Skeletal muscle tissue (tissue), 4 donors: ENCODE data around the gene BCL11B. TPM values are rescaled to one million over a fixed set of nuclear protein-coding genes. Genes with fewer than 3 reads are reported as not detected.

ENCODE experiments used
- H3K27ac ChIP-seq: one replicate; pipeline ENCODE4 v1.7.0; 2013; ENCODE audit warnings: mild to moderate bottlenecking, low read depth, low read length, inconsistent platforms
- H3K27me3 ChIP-seq, 3 donors: one replicate each; pipeline ENCODE4 v1.7.0; 2013; ENCODE audit warnings: low read length in 3 of 3; ENCODE audit not compliant: control insufficient read depth in 3 of 3, insufficient read depth in 3 of 3
- H3K36me3 ChIP-seq, 3 donors: one replicate each; pipeline ENCODE4 v1.7.0; 2013; ENCODE audit warnings: low read length in 3 of 3; ENCODE audit not compliant: control insufficient read depth in 3 of 3, insufficient read depth in 3 of 3
- H3K4me1 ChIP-seq, 3 donors: one replicate each; pipeline ENCODE4 v1.7.0; 2013; ENCODE audit warnings: low read length in 3 of 3, mild to moderate bottlenecking in 3 of 3; ENCODE audit not compliant: control insufficient read depth in 3 of 3, insufficient read depth in 3 of 3
- H3K4me3 ChIP-seq, 3 donors: one replicate each; pipeline ENCODE4 v1.7.0; 2013; ENCODE audit warnings: low read length in 3 of 3
- H3K9ac ChIP-seq, 3 donors: one replicate each; pipeline ENCODE4 v1.7.0; 2013; ENCODE audit warnings: low read length in 3 of 3, mild to moderate bottlenecking in 3 of 3, moderate library complexity in 2 of 3, low read depth in 1 of 3
- H3K9me3 ChIP-seq, 3 donors: one replicate each; pipeline ENCODE4 v1.7.0; 2013; ENCODE audit warnings: low read length in 3 of 3; ENCODE audit not compliant: control insufficient read depth in 3 of 3
- total RNA-seq: library from RNA; depleted of rRNA; stranded (reverse); fragments of >200 nt; gene quantifications from one replicate; pipeline ENCODE4 v1.2.3, GENCODE V29; 2014
- donor health status: Osteomylitis.

The BCL11B gene
- total RNA-seq, 1 donor from 2014 or later = 1.0 TPM

GRCh38 chr14:99213101-99213500 lies 58.9 kb downstream of the BCL11B start:
- Histone ChIP-seq H3K27me3 (peaks cover 8 to 23% (median 18%) of the 10 kb centered on the region in 3 donors), H3K4me1 (peaks cover 4 to 6% (median 5%) of the 10 kb centered on the region in 3 donors), H3K9ac (no peak overlapping the region)

GRCh38 chr14:99212646-99213045 lies 59.4 kb downstream of the BCL11B start:
- no peaks in the 10 kb centered on the region for H3K9me3 ChIP-seq
- H3K9ac ChIP-seq = no peak overlapping the region
- H3K4me3 ChIP-seq = no peak overlapping the region
- peaks cover 8 to 22% (median 18%) of the 10 kb centered on the region in 3 donors for H3K27me3 ChIP-seq
- peaks cover 4 to 6% (median 5%) of the 10 kb centered on the region in 3 donors for H3K4me1 ChIP-seq
- no peak overlapping the region for H3K27ac ChIP-seq
- H3K36me3 ChIP-seq = no peaks in the 10 kb centered on the region

More at GRCh38 chr14:99213101-99213500, 58.9 kb downstream of the BCL11B start:
- Histone ChIP-seq H3K27ac (no peak overlapping the region), H3K9me3 (no peaks in the 10 kb centered on the region), H3K36me3 (no peaks in the 10 kb centered on the region), H3K4me3 (no peak overlapping the region)

DNA sequence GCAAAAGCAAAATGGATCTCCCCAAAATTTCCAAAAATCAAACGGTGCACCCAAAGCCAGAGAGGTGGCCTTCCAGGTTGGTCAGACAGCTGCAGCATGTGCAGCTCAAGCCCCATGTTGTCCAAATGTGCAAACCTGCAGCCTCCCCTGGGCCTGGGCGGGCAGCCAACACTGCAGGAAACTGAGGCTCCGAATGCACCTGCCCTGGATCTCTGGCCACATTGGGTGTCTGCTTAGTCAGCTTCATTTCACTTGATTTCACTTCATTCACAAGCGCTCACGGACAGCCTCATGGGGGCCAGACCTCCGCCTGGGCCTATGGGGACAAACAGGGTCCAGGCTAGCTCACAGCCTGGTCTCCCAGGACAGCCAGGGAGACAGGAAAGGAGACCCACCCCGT lies 59.8 kb downstream of the BCL11B start:
- Histone ChIP-seq H3K4me3 (no peak overlapping the region), H3K9me3 (no peaks in the 10 kb centered on the region), H3K4me1 (peaks cover 4 to 6% (median 5%) of the 10 kb centered on the region in 3 donors), H3K27me3 (peaks cover 8 to 19% (median 18%) of the 10 kb centered on the region in 3 donors), H3K9ac (no peak overlapping the region), H3K27ac (no peak overlapping the region), H3K36me3 (no peaks in the 10 kb centered on the region)

GRCh38 chr14:99211410-99211809 lies 60.6 kb downstream of the BCL11B start:
- Histone ChIP-seq H3K36me3 (no peaks in the 10 kb centered on the region), H3K27me3 (peaks cover 8 to 19% (median 18%) of the 10 kb centered on the region in 3 donors), H3K4me1 (peaks cover 4 to 6% (median 5%) of the 10 kb centered on the region in 3 donors), H3K9ac (no peak overlapping the region), H3K4me3 (no peak overlapping the region), H3K9me3 (no peaks in the 10 kb centered on the region), H3K27ac (no peak overlapping the region)

- H3K27me3 ChIP-seq = peaks cover 8 to 19% (median 18%) of the 10 kb centered on the region in 3 donors
- H3K4me1 ChIP-seq = peaks cover 0 to 2% (median 0%) of the 10 kb centered on the region in 3 donors
- H3K27ac ChIP-seq = no peak overlapping the region
- no peak overlapping the region for H3K4me3 ChIP-seq
- H3K9me3 ChIP-seq = no peaks in the 10 kb centered on the region
- H3K36me3 ChIP-seq = no peaks in the 10 kb centered on the region
- no peak overlapping the region for H3K9ac ChIP-seq
These were observed 61.7 kb downstream of the BCL11B start for GRCh38 chr14:99210333-99210732.

- H3K9ac ChIP-seq = no peak overlapping the region
- H3K27ac ChIP-seq = no peak overlapping the region
- peaks cover 8 to 19% (median 18%) of the 10 kb centered on the region in 3 donors for H3K27me3 ChIP-seq
- no peak overlapping the region for H3K4me3 ChIP-seq
- H3K9me3 ChIP-seq = no peaks in the 10 kb centered on the region
- no peaks in the 10 kb centered on the region for H3K4me1 ChIP-seq
- H3K36me3 ChIP-seq = no peaks in the 10 kb centered on the region
These were observed 62.6 kb downstream of the BCL11B start for GRCh38 chr14:99209409-99209808.

DNA sequence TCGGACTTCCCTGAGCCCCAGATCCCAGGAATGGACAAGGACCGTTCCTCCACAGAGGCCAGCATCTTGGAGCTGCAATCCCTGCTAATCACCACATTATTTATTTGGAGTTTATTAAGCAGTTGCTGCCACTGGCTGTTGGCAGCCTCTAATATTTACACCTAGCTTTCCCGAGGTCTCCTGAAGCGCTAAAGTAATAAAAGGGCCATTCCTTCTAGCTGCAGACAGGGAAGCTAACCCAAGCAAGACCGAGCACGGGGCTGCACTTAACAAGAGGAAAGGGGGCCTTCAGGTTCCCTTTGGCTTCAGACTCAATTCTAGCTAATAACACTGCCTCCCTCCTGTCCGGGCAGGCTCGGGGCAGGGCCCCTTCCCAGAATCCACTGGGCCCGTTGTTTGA lies 63.7 kb downstream of the BCL11B start:
- H3K9ac ChIP-seq = no peak overlapping the region
- H3K27ac ChIP-seq = no peak overlapping the region
- H3K9me3 ChIP-seq = no peaks in the 10 kb centered on the region
- no peak overlapping the region for H3K4me3 ChIP-seq
- peaks cover 8 to 14% (median 11%) of the 10 kb centered on the region in 3 donors for H3K27me3 ChIP-seq
- H3K36me3 ChIP-seq = no peaks in the 10 kb centered on the region
- H3K4me1 ChIP-seq = no peaks in the 10 kb centered on the region

DNA sequence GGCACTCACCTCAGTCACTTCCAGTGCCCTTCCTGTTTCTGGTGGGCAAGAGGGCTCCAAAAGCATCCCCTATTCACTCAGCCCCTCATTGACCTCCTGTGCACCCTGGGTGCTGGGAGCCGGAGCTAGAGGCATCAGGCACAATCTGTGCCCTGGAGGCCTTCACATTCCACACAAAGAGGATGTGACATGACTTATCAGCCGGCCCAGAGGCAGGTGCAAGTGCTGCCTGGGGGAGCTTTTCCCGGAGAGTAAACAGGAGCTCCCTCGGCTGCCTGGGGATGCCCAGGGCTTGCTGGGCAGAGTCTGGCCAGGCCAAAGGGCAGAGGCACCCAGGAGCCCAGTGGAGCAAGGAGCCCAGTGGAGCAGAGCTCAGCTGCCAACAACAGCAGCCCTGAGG lies 64.5 kb downstream of the BCL11B start:
- Histone ChIP-seq H3K27me3 (peaks cover 8 to 17% (median 11%) of the 10 kb centered on the region in 3 donors), H3K4me3 (no peak overlapping the region), H3K36me3 (no peaks in the 10 kb centered on the region), H3K4me1 (no peaks in the 10 kb centered on the region), H3K9ac (no peak overlapping the region), H3K27ac (no peak overlapping the region), H3K9me3 (no peaks in the 10 kb centered on the region)

DNA sequence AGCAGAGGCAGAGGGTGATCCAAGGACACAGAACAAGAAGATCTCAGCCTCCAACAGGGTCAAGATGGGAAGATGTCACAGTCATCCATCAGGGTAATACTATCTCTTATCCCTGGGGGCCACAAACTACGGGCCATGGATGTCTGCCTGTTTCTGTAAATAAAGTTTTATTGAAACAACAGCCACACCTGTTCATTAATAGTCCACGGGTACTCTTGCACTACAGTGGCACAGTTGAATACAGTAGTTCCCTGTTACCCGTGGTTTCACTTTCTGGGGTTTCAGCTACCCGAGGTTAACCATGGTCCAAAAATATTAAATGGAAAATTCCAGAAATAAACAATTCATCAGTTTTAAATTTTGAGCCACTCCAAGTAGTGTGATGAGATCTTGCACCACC lies 65.9 kb downstream of the BCL11B start:
- peaks cover 6 to 13% (median 12%) of the 10 kb centered on the region in 3 donors for H3K27me3 ChIP-seq
- no peak overlapping the region for H3K9ac ChIP-seq
- no peak overlapping the region for H3K4me3 ChIP-seq
- no peaks in the 10 kb centered on the region for H3K9me3 ChIP-seq
- no peaks in the 10 kb centered on the region for H3K36me3 ChIP-seq
- peaks cover 0 to 1% (median 0%) of the 10 kb centered on the region in 3 donors for H3K4me1 ChIP-seq
- no peak overlapping the region for H3K27ac ChIP-seq

DNA sequence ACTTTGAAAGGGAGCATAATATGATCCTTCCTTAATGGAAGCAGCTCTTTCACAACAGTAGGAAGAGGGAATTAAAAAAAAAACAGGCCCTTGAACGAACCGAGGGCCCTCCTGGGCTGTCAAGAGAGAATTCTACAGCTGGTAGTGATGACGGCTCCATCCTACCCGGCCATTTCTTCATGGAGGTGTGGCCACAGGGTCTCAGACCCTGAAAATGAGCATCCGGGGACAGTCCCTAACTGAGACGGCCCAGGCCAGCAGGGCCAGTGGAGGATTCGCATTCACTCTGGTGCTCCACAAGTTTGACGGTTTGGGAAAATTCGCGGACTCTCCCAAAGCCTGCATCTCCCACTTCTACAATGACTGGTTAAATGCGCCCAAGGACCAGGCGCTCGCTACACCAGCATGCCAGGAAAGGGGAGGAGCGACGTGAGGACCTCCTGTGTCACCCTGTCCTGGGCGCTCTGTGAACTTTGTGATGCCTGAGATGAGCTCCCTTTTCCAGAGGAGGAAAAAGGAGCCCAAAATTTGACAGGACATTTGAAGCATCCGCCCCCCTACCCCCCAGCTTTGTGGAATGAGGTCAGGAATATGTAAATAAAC lies 66.8 kb downstream of the BCL11B start:
- Histone ChIP-seq H3K4me3 (no peak overlapping the region), H3K9me3 (no peaks in the 10 kb centered on the region), H3K9ac (no peak overlapping the region), H3K27ac (no peak overlapping the region), H3K27me3 (peaks cover 6 to 13% (median 10%) of the 10 kb centered on the region in 3 donors), H3K4me1 (peaks cover 7 to 10% (median 8%) of the 10 kb centered on the region in 3 donors), H3K36me3 (no peaks in the 10 kb centered on the region)
